ENCODE measurements around the gene CPNE9. TPM values are rescaled to one million over a fixed set of nuclear protein-coding genes. Genes with fewer than 3 reads are reported as not detected.

CPNE9 gene
- total RNA-seq, 1 donor from 2014 or later = not detected

DNA sequence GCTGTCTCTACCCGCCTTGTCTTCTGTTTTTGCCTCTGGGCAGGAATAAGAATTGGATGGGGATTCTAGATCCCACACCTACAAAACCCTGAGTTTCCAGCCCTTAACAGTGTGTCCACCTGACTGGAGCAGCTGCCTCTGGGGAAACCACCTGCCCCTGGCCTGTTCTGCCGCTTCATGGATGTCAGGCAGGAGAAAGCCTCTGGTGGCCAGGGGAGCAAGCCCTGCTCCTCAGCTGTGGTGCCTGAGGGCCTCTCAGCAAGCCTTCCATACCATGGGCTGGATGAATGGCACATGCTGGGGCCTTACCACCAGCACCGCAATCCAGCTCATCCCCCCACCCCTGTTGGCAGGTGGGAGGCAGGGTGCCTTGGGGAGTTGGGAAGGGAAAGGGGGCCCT is 5.3 kb upstream of the CPNE9 start:
- no peak overlapping the region for H3K4me3 ChIP-seq
- no peak for DNase-seq (ENCODE audit: low spot score)
- TF ChIP-seq EZH2 (IDR thresholded peaks at IDR 0.05) (no peak), EZH2phosphoT487 (IDR thresholded peaks at IDR 0.05) (no peak), CTCF (IDR thresholded peaks at IDR 0.05) (no peak)
- no peak overlapping the region for H3K4me2 ChIP-seq
- H3K79me2 ChIP-seq (ENCODE audit: low read depth) = no peaks in the 10 kb centered on the region
- H3K27me3 ChIP-seq = peaks cover 14% of the 10 kb centered on the region
- no peak overlapping the region for H3K9ac ChIP-seq
- Mint-ChIP-seq H3K4me3 (no peak overlapping the region), H3K27me3 (ENCODE audit: insufficient read depth, low read depth) (peaks cover 10% of the 10 kb centered on the region), H3K36me3 (peaks cover 12% of the 10 kb centered on the region), H3K4me1 (peaks cover under 1% of the 10 kb centered on the region), H3K9me3 (no peaks in the 10 kb centered on the region), H3K27ac (no peak overlapping the region)
- H3K27ac ChIP-seq = no peak overlapping the region
- H3K4me1 ChIP-seq = peaks cover 11% of the 10 kb centered on the region
- no peaks in the 10 kb centered on the region for H3K9me3 ChIP-seq (ENCODE audit: low read depth)
- no peaks in the 10 kb centered on the region for H3K36me3 ChIP-seq
- no peak overlapping the region for H2AFZ ChIP-seq (replicated peaks)
- H4K20me1 ChIP-seq (ENCODE audit: low read depth) = peaks cover 47% of the 10 kb centered on the region
- H3F3A ChIP-seq (ENCODE audit: low read depth) = peaks cover 13% of the 10 kb centered on the region

DNA sequence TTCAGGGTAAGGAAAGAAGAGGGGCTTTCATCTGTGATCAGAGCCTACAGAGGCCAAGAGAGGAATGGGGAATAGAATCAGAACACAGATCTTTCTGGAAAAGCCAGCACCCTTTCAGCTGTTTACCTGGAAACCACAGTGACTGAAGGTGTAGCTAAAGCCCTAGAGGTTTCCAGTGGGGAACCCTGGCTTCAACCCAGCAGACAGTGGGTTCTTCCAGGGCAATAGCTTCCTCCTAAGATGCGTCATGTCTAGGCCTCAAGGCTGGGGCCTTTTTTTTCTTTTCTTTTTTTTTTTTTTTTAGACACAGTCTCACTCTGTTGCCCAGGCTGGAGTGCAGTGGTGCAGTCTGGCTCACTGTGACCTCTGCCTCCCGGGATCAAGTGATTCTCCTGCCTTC is 3.1 kb upstream of the CPNE9 start:
- DNase-seq (ENCODE audit: low spot score) = no peak
- H3K36me3 ChIP-seq = no peaks in the 10 kb centered on the region
- H3K4me2 ChIP-seq = no peak overlapping the region
- Mint-ChIP-seq H3K36me3 (peaks cover 12% of the 10 kb centered on the region), H3K27ac (no peak overlapping the region), H3K4me3 (no peak overlapping the region), H3K9me3 (no peaks in the 10 kb centered on the region), H3K4me1 (peaks cover 5% of the 10 kb centered on the region), H3K27me3 (ENCODE audit: insufficient read depth, low read depth) (peaks cover 20% of the 10 kb centered on the region)
- peaks cover 15% of the 10 kb centered on the region for H3K4me1 ChIP-seq
- H3F3A ChIP-seq (ENCODE audit: low read depth) = peaks cover 4% of the 10 kb centered on the region
- H3K9me3 ChIP-seq (ENCODE audit: low read depth) = no peaks in the 10 kb centered on the region
- no peaks in the 10 kb centered on the region for H3K79me2 ChIP-seq (ENCODE audit: low read depth)
- H3K27me3 ChIP-seq = peaks cover 36% of the 10 kb centered on the region
- no peak overlapping the region for H3K9ac ChIP-seq
- H3K4me3 ChIP-seq = no peak overlapping the region
- TF ChIP-seq EZH2 (IDR thresholded peaks at IDR 0.05) (no peak), CTCF (IDR thresholded peaks at IDR 0.05) (no peak), EZH2phosphoT487 (IDR thresholded peaks at IDR 0.05) (no peak)
- H4K20me1 ChIP-seq (ENCODE audit: low read depth) = peaks cover 44% of the 10 kb centered on the region
- no peak overlapping the region for H3K27ac ChIP-seq
- H2AFZ ChIP-seq (replicated peaks) = no peak overlapping the region

DNA sequence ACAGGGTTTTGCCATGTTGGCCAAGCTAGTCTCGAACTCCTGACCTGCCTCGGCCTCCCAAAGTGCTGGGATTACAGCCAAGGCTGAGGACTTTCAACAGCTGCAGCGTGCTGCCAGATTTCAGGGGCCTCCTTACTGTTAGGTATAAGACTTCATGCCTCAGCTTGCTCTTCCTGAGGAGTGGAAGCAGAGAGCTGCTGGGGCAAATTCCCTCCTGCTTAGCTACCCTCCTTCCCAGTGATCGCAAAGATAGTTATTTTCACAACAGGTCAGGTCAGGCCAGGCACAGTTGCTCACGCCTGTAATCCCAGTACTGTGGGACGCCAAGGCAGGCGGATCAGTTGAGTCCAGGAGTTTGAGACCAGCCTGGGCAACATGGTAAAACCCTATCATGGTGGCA is 2.6 kb upstream of the CPNE9 start:
- Histone ChIP-seq H3K9me3 (ENCODE audit: low read depth) (no peaks in the 10 kb centered on the region), H2AFZ (replicated peaks) (no peak overlapping the region), H3K27me3 (peaks cover 41% of the 10 kb centered on the region), H4K20me1 (ENCODE audit: low read depth) (peaks cover 39% of the 10 kb centered on the region), H3K4me2 (no peak overlapping the region), H3F3A (ENCODE audit: low read depth) (peaks cover 4% of the 10 kb centered on the region), H3K9ac (no peak overlapping the region), H3K79me2 (ENCODE audit: low read depth) (no peaks in the 10 kb centered on the region), H3K4me3 (no peak overlapping the region), H3K36me3 (no peaks in the 10 kb centered on the region), H3K27ac (no peak overlapping the region), H3K4me1 (peaks cover 13% of the 10 kb centered on the region)
- H3K27me3 Mint-ChIP-seq (ENCODE audit: insufficient read depth, low read depth) = peaks cover 19% of the 10 kb centered on the region
- H3K9me3 Mint-ChIP-seq = no peaks in the 10 kb centered on the region
- H3K4me1 Mint-ChIP-seq = peaks cover 5% of the 10 kb centered on the region
- H3K36me3 Mint-ChIP-seq = peaks cover 12% of the 10 kb centered on the region
- DNase-seq (ENCODE audit: low spot score) = no peak
- H3K27ac Mint-ChIP-seq = no peak overlapping the region
- H3K4me3 Mint-ChIP-seq = no peak overlapping the region
- TF ChIP-seq EZH2 (IDR thresholded peaks at IDR 0.05) (no peak), EZH2phosphoT487 (IDR thresholded peaks at IDR 0.05) (no peak), CTCF (IDR thresholded peaks at IDR 0.05) (no peak)

All from neural progenitor cell (in vitro differentiated cells).